Measurements from ENCODE around the gene HNRNPD.
A peak's percentile ranks its signal among the peaks of the same experiment; 100 is the strongest.
"Not testable (repeated sequence)": the region's sequence is repeated elsewhere in the genome, so short reads cannot be mapped to it uniquely, and the experiment has no call there.

The HNRNPD gene

GRCh38 chr4:82360298-82361177 lies 13.3 kb downstream of the HNRNPD start:
- ATAC-seq (peak; percentile 51), DNase-seq (no peak)
- Mint-ChIP-seq H3K36me3 (ENCODE audit: low read depth) (peaks cover 69% of the 10 kb centered on the region), H3K27me3 (no peaks in the 10 kb centered on the region), H3K9me3 (no peaks in the 10 kb centered on the region), H3K4me3 (no peak overlapping the region), H3K4me1 (peaks cover 92% of the 10 kb centered on the region), H3K27ac (peak overlapping the region; percentile 52)

- Mint-ChIP-seq H3K27me3 (no peaks in the 10 kb centered on the region), H3K4me3 (no peak overlapping the region), H3K36me3 (ENCODE audit: low read depth) (peaks cover 65% of the 10 kb centered on the region)
These were observed 14.9 kb downstream of the HNRNPD start for GRCh38 chr4:82358847-82359246.

GRCh38 chr4:82357640-82358039 lies 16.2 kb downstream of the HNRNPD start:
- ATAC-seq (no peak), DNase-seq (no peak)
- H3K36me3 Mint-ChIP-seq (ENCODE audit: low read depth) = peaks cover 75% of the 10 kb centered on the region
- peak overlapping the region; percentile 16 for H3K27ac Mint-ChIP-seq
- H3K4me1 Mint-ChIP-seq = peaks cover 90% of the 10 kb centered on the region
- H3K4me3 Mint-ChIP-seq = no peak overlapping the region
- no peaks in the 10 kb centered on the region for H3K9me3 Mint-ChIP-seq
- H3K27me3 Mint-ChIP-seq = no peaks in the 10 kb centered on the region

More at GRCh38 chr4:82358847-82359246, 14.9 kb downstream of the HNRNPD start:
- DNase-seq = no peak
- ATAC-seq = no peak
- Mint-ChIP-seq H3K9me3 (no peaks in the 10 kb centered on the region), H3K27ac (peak overlapping the region; percentile 46), H3K4me1 (peaks cover 89% of the 10 kb centered on the region)

- H3K27ac Mint-ChIP-seq = no peak overlapping the region
- no peak overlapping the region for H3K4me3 Mint-ChIP-seq
- H3K36me3 Mint-ChIP-seq (ENCODE audit: low read depth) = peaks cover 72% of the 10 kb centered on the region
- no peaks in the 10 kb centered on the region for H3K9me3 Mint-ChIP-seq
- DNase-seq (no peak), ATAC-seq (no peak)
- no peaks in the 10 kb centered on the region for H3K27me3 Mint-ChIP-seq
- H3K4me1 Mint-ChIP-seq = peaks cover 77% of the 10 kb centered on the region
These were observed 19.0 kb downstream of the HNRNPD start for GRCh38 chr4:82354788-82355187.

GRCh38 chr4:82352825-82353366 lies 20.9 kb downstream of the HNRNPD start:
- Mint-ChIP-seq H3K9me3 (no peaks in the 10 kb centered on the region), H3K4me3 (no peak overlapping the region), H3K27me3 (no peaks in the 10 kb centered on the region), H3K4me1 (peaks cover 60% of the 10 kb centered on the region), H3K27ac (peak overlapping the region; percentile 82), H3K36me3 (ENCODE audit: low read depth) (peaks cover 63% of the 10 kb centered on the region)
- ATAC-seq (peak; percentile 71), DNase-seq (no peak)

GRCh38 chr4:82352118-82352824 lies 21.5 kb downstream of the HNRNPD start:
- Mint-ChIP-seq H3K9me3 (no peaks in the 10 kb centered on the region), H3K27ac (peak overlapping the region; percentile 82), H3K27me3 (no peaks in the 10 kb centered on the region), H3K4me1 (peaks cover 54% of the 10 kb centered on the region), H3K4me3 (no peak overlapping the region), H3K36me3 (ENCODE audit: low read depth) (peaks cover 57% of the 10 kb centered on the region)
- no peak for DNase-seq
- ATAC-seq = no peak

GRCh38 chr4:82346126-82346525 lies 27.7 kb downstream of the HNRNPD start:
- H3K4me1 Mint-ChIP-seq = peaks cover 9% of the 10 kb centered on the region
- no peaks in the 10 kb centered on the region for H3K27me3 Mint-ChIP-seq
- no peak overlapping the region for H3K4me3 Mint-ChIP-seq
- ATAC-seq (no peak), DNase-seq (no peak)
- H3K9me3 Mint-ChIP-seq = no peaks in the 10 kb centered on the region
- no peak overlapping the region for H3K27ac Mint-ChIP-seq
- peaks cover 18% of the 10 kb centered on the region for H3K36me3 Mint-ChIP-seq (ENCODE audit: low read depth)

GRCh38 chr4:82335043-82335442 lies 38.7 kb downstream of the HNRNPD start:
- no peaks in the 10 kb centered on the region for H3K36me3 Mint-ChIP-seq (ENCODE audit: low read depth)
- H3K27me3 Mint-ChIP-seq = no peaks in the 10 kb centered on the region
- no peaks in the 10 kb centered on the region for H3K4me1 Mint-ChIP-seq
- no peak for DNase-seq
- H3K27ac Mint-ChIP-seq = no peak overlapping the region
- peaks cover 4% of the 10 kb centered on the region for H3K9me3 Mint-ChIP-seq
- H3K4me3 Mint-ChIP-seq = no peak overlapping the region
- no peak for ATAC-seq

GRCh38 chr4:82333641-82334040 lies 40.1 kb downstream of the HNRNPD start:
- H3K4me1 Mint-ChIP-seq; DNase-seq; ATAC-seq; H3K27me3 Mint-ChIP-seq; H3K4me3 Mint-ChIP-seq; H3K36me3 Mint-ChIP-seq (ENCODE audit: low read depth); H3K9me3 Mint-ChIP-seq; H3K27ac Mint-ChIP-seq: not testable (repeated sequence)

GRCh38 chr4:82331814-82332213 lies 42.0 kb downstream of the HNRNPD start:
- DNase-seq (no peak), ATAC-seq (no peak)
- Mint-ChIP-seq H3K9me3 (peaks cover 4% of the 10 kb centered on the region), H3K27me3 (no peaks in the 10 kb centered on the region), H3K4me3 (no peak overlapping the region), H3K4me1 (no peaks in the 10 kb centered on the region), H3K36me3 (ENCODE audit: low read depth) (no peaks in the 10 kb centered on the region), H3K27ac (no peak overlapping the region)

- no peak overlapping the region for H3K27ac Mint-ChIP-seq
- H3K9me3 Mint-ChIP-seq = peaks cover 13% of the 10 kb centered on the region
- H3K4me1 Mint-ChIP-seq = no peaks in the 10 kb centered on the region
These were observed 53.4 kb downstream of the HNRNPD start for GRCh38 chr4:82320351-82320750.

GRCh38 chr4:82303063-82303462 lies 70.7 kb downstream of the HNRNPD start:
- not testable (repeated sequence) for ATAC-seq; H3K36me3 Mint-ChIP-seq (ENCODE audit: low read depth); DNase-seq; H3K27ac Mint-ChIP-seq; H3K27me3 Mint-ChIP-seq; H3K9me3 Mint-ChIP-seq; H3K4me1 Mint-ChIP-seq; H3K4me3 Mint-ChIP-seq

More at GRCh38 chr4:82320351-82320750, 53.4 kb downstream of the HNRNPD start:
- Mint-ChIP-seq H3K27me3 (no peaks in the 10 kb centered on the region), H3K4me3 (no peak overlapping the region), H3K36me3 (ENCODE audit: low read depth) (peaks cover 4% of the 10 kb centered on the region)
- no peak for ATAC-seq
- DNase-seq = no peak

All from activated naive CD8-positive, alpha-beta T cell treated with anti-CD3 and anti-CD28 coated beads, Interleukin-2, amount 50 U/mL, for 24 hours (primary cell).